Cerebellar cortex (tissue), 1 donor: ENCODE data around the gene HLA-DMA.

Experiments
- DNase-seq: peaks from one replicate; pipeline ENCODE4 v3.0.0-alpha.2; 2015; ENCODE audit warnings: low spot score

Gene HLA-DMA

GRCh38 chr6:32932132-32932868 lies 20.6 kb downstream of the HLA-DMA start:
- DNase-seq, result no peak

GRCh38 chr6:32931211-32931610 lies 21.7 kb downstream of the HLA-DMA start:
- no peak for DNase-seq

- no peak for DNase-seq
These were observed 30.8 kb downstream of the HLA-DMA start for GRCh38 chr6:32922083-32922482.

GRCh38 chr6:32920715-32921114 lies 32.2 kb downstream of the HLA-DMA start:
- no peak for DNase-seq

GRCh38 chr6:32912951-32913350 lies 39.9 kb downstream of the HLA-DMA start:
- DNase-seq, result no peak

- DNase-seq, result no peak
These were observed 44.0 kb downstream of the HLA-DMA start for GRCh38 chr6:32908897-32909296.

- DNase-seq, result no peak
These were observed 46.4 kb downstream of the HLA-DMA start for GRCh38 chr6:32906539-32906938.

- no peak for DNase-seq
These were observed 47.8 kb downstream of the HLA-DMA start for GRCh38 chr6:32905078-32905477.

GRCh38 chr6:32903952-32904351 lies 48.9 kb downstream of the HLA-DMA start:
- DNase-seq, result no peak
